Right atrium auricular region (tissue), 2 donors: Measurements from ENCODE around the gene BRINP2. TPM values are rescaled to one million over a fixed set of nuclear protein-coding genes. Genes with fewer than 3 reads are reported as not detected.
A peak's percentile ranks its signal among the peaks of the same experiment; 100 is the strongest.

Experiments
- DNase-seq: peaks from one replicate; pipeline ENCODE4 v3.0.0-alpha.2; 2019; ENCODE audit warnings: low spot score
- H3K27ac ChIP-seq, 2 donors: fragments of 200-600 bp; sonication (generic); 1 replicate in 1 of 2; 2 replicates in 1 of 2; pipeline ENCODE4 v1.5.1; 2016 to 2019
- H3K27me3 ChIP-seq, 2 donors: fragments of 200-600 bp; sonication (generic); one replicate each; pipeline versions ENCODE4 v1.5.1 to v1.6.0; 2017 to 2019
- H3K36me3 ChIP-seq: fragments of 200-600 bp; sonication (generic); one replicate; pipeline ENCODE4 v1.5.1; 2016
- H3K4me1 ChIP-seq, 2 donors: fragments of 200-600 bp; sonication (generic); one replicate each; pipeline versions ENCODE4 v1.5.1 to v1.6.0; 2017 to 2019
- H3K4me3 ChIP-seq, 2 donors: fragments of 200-600 bp; sonication (generic); 1 replicate in 1 of 2; 2 replicates in 1 of 2; pipeline ENCODE4 v1.5.1; 2017 to 2019; ENCODE audit warnings: mild to moderate bottlenecking in 1 of 2, moderate library complexity in 1 of 2
- H3K9me3 ChIP-seq, 2 donors: fragments of 200-600 bp; sonication (generic); one replicate each; pipeline ENCODE4 v1.5.1; 2019
- total RNA-seq, 2 donors: library from RNA; depleted of rRNA; stranded (reverse); fragments of >200 nt; gene quantifications; one replicate each; pipeline ENCODE4 v1.1.0, GENCODE V29; 2016
- TF ChIP-seq, protein P1 (sequence below), 2 donors: fragments of 200-600 bp; sonication (generic); IDR thresholded peaks; one replicate each; pipeline ENCODE4 v1.5.1; 2019; ENCODE audit warnings: antibody characterized with exemption in 2 of 2

BRINP2 gene
- total RNA-seq, 2 donors from 2014 or later = 0.96 to 1.1 TPM

DNA sequence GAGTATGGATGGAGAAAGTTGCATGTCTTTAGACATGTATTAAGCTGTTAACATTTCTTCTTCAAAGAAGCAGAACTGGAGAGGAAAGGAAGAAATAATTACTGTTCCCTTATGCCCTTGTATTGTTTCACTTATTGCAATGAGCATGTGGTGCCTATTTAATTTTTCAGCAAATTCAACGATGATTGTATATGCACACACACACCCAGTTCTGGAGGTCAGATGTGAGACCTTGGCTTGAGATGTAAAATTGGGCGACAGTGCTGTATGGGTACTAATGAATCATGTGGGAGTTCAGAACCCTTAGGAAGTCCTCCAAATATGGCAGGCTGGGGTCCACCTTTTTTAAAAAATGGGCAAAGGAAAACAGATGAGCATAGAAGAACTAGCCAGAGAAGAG lies 27.5 kb downstream of the BRINP2 start:
- no peaks in the 10 kb centered on the region for H3K9me3 ChIP-seq
- H3K4me3 ChIP-seq = no peak overlapping the region
- no peak for DNase-seq
- H3K27ac ChIP-seq = no peak overlapping the region
- no peaks in the 10 kb centered on the region for H3K36me3 ChIP-seq
- H3K4me1 ChIP-seq = no peaks in the 10 kb centered on the region
- TF ChIP-seq, protein P1, sequence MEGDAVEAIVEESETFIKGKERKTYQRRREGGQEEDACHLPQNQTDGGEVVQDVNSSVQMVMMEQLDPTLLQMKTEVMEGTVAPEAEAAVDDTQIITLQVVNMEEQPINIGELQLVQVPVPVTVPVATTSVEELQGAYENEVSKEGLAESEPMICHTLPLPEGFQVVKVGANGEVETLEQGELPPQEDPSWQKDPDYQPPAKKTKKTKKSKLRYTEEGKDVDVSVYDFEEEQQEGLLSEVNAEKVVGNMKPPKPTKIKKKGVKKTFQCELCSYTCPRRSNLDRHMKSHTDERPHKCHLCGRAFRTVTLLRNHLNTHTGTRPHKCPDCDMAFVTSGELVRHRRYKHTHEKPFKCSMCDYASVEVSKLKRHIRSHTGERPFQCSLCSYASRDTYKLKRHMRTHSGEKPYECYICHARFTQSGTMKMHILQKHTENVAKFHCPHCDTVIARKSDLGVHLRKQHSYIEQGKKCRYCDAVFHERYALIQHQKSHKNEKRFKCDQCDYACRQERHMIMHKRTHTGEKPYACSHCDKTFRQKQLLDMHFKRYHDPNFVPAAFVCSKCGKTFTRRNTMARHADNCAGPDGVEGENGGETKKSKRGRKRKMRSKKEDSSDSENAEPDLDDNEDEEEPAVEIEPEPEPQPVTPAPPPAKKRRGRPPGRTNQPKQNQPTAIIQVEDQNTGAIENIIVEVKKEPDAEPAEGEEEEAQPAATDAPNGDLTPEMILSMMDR (IDR thresholded peaks at IDR 0.05) = no peak
- no peaks in the 10 kb centered on the region for H3K27me3 ChIP-seq

DNA sequence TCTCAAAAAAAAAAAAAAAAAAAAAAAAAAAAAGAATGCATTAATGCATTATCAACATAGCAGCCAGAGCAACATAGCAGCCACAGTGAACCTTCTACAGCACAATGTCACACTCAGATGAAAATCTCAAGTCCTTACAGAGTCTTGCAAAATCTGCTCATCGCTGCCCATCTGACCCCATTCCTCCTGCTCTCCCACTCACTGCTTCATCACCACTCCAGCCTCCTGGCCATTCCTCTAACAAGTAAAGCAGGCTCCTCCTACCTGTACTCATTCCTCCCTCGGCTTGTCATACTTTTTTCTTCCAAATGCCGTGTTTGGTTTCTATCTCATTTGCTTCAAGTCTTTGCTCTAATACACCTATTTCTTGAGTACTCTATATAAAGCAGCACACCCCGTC lies 29.5 kb downstream of the BRINP2 start:
- H3K4me1 ChIP-seq = no peaks in the 10 kb centered on the region
- TF ChIP-seq, protein P1 (IDR thresholded peaks at IDR 0.05) = no peak

DNA sequence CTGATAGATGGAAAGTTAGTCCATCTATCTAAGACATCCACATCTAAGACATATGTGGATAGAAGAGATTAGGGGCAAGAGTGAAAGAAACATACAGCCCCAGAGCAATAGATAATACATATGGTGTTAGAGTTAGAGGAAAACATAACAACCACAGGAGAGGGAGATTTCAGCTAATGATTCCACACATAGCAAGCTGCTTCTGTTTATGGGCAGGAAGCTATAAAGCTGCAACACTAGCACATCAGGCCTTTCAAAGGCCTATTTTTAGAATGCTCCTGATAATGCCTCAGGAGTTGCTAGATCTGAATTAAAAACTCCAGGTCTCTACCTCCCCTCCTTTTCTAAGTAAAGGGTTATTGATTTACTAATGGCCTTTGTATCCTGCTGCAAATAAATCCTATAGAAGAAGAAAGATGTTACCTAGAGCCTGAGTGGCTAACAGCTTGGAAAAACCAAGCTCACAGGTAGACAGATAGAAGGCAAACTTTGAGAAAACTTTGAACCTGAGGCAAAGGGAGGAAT lies 36.1 kb downstream of the BRINP2 start:
- TF ChIP-seq, protein P1 (IDR thresholded peaks at IDR 0.05) = no peak
- Histone ChIP-seq H3K4me3 (no peak overlapping the region), H3K36me3 (no peaks in the 10 kb centered on the region), H3K9me3 (no peaks in the 10 kb centered on the region), H3K27me3 (no peaks in the 10 kb centered on the region), H3K27ac (no peak overlapping the region), H3K4me1 (peaks cover 0 to 21% of the 10 kb centered on the region in 2 donors)
- DNase-seq = no peak

More for the DNA sequence above, 29.5 kb downstream of the BRINP2 start:
- Histone ChIP-seq H3K27me3 (no peaks in the 10 kb centered on the region), H3K36me3 (no peaks in the 10 kb centered on the region), H3K9me3 (no peaks in the 10 kb centered on the region), H3K27ac (no peak overlapping the region), H3K4me3 (no peak overlapping the region)
- no peak for DNase-seq

DNA sequence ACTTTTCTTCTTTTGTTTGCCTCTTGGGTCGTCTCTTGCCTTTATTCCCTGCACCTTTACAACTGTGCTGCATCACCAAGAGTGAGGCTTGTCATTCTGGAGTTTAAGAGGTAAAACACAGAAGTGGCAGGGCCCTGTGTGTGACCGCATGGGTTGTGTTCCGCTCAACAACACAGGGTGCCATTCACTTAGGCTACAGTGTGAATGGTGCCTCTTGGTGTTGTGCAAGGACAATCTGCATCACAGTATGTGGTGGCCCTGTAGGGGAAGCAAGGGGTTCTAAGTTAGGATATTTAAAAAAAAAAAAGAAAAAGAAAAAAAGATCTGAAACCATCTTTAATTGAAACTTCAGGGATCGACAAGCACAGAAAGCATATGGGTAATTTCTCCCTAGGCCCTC lies 38.2 kb downstream of the BRINP2 start:
- no peak overlapping the region for H3K4me3 ChIP-seq
- H3K27ac ChIP-seq = peak overlapping the region in 1 of 2 donors; percentile 46
- no peaks in the 10 kb centered on the region for H3K27me3 ChIP-seq
- TF ChIP-seq, protein P1 (IDR thresholded peaks at IDR 0.05) = no peak
- H3K36me3 ChIP-seq = no peaks in the 10 kb centered on the region
- DNase-seq = no peak
- peaks cover 0 to 21% of the 10 kb centered on the region in 2 donors for H3K4me1 ChIP-seq
- no peaks in the 10 kb centered on the region for H3K9me3 ChIP-seq

DNA sequence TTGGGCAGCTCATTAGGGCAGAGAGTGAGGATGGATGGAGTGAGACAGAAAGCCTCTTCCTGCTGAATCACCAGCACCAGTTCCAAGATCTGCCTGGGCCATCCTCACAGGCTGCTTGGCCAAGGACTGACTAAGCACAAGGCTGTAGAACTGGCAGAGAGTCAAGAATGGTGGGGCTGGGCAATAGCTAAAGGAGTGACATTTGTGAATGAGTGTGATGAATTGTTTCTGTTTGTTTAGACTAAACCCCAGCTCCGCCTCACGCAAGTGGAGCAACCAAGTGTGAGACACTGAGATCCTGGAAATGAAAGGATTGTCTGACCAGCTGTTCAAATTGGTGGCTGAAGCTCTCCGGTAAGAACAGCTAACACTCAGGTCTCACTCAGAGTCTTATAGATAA lies 38.6 kb downstream of the BRINP2 start:
- Histone ChIP-seq H3K27me3 (no peaks in the 10 kb centered on the region), H3K27ac (peak overlapping the region in 1 of 2 donors; percentile 46)
- DNase-seq = peak; percentile 76

More for the DNA sequence above, 38.6 kb downstream of the BRINP2 start:
- H3K4me3 ChIP-seq = no peak overlapping the region
- H3K9me3 ChIP-seq = no peaks in the 10 kb centered on the region
- TF ChIP-seq, protein P1 (IDR thresholded peaks at IDR 0.05) = no peak
- peaks cover 0 to 21% of the 10 kb centered on the region in 2 donors for H3K4me1 ChIP-seq
- H3K36me3 ChIP-seq = no peaks in the 10 kb centered on the region
